ENCODE results near the gene NPL.

GRCh38 chr1:182834326-182834725 lies 44.8 kb downstream of the NPL start:
- TF ChIP-seq CTCF (IDR thresholded peaks at IDR 0.05) (no peak), POLR2A (IDR thresholded peaks at IDR 0.05) (no peak)

Data from vagina (tissue), 2 donors.